Activated T-cell treated with anti-CD3 and anti-CD28 coated beads, Interleukin-2, amount 50 U/mL, for 4 hours (primary cell): ENCODE data around the gene C21orf91. TPM values are rescaled to one million over a fixed set of nuclear protein-coding genes. Genes with fewer than 3 reads are reported as not detected.
"Not testable (repeated sequence)": the region's sequence is repeated elsewhere in the genome, so short reads cannot be mapped to it uniquely, and the experiment has no call there.

Experiments
- ATAC-seq, 2 donors: fragments of 200-7000 bp; cut with Tn5 transposase; one replicate each; pipeline ENCODE4 v1.10.0; 2021
- DNase-seq: peaks from one replicate; pipeline ENCODE4 v3.0.0-alpha.2; 2020
- H3K27me3 Mint-ChIP-seq: one replicate; pipeline ENCODE4 v1.8.0; 2021; ENCODE audit warnings: low read depth, mixed read lengths
- H3K36me3 Mint-ChIP-seq: one replicate; pipeline ENCODE4 v1.8.0; 2022; ENCODE audit warnings: mixed read lengths; ENCODE audit not compliant: insufficient read depth
- H3K4me1 Mint-ChIP-seq: one replicate; pipeline ENCODE4 v1.8.0; 2021; ENCODE audit warnings: low read depth, mixed read lengths
- H3K4me3 Mint-ChIP-seq: one replicate; pipeline ENCODE4 v1.8.0; 2021; ENCODE audit warnings: mild to moderate bottlenecking, moderate library complexity, mixed read lengths
- H3K9me3 Mint-ChIP-seq: one replicate; pipeline ENCODE4 v1.8.0; 2021; ENCODE audit warnings: mixed read lengths
- total RNA-seq, 3 donors: library from RNA; stranded (reverse); gene quantifications; one replicate each; pipeline ENCODE4 v1.2.1, GENCODE V29; 2021

Gene C21orf91
- total RNA-seq, 3 donors from 2014 or later: 32.6 to 38.7 (median 34.7) TPM

DNA sequence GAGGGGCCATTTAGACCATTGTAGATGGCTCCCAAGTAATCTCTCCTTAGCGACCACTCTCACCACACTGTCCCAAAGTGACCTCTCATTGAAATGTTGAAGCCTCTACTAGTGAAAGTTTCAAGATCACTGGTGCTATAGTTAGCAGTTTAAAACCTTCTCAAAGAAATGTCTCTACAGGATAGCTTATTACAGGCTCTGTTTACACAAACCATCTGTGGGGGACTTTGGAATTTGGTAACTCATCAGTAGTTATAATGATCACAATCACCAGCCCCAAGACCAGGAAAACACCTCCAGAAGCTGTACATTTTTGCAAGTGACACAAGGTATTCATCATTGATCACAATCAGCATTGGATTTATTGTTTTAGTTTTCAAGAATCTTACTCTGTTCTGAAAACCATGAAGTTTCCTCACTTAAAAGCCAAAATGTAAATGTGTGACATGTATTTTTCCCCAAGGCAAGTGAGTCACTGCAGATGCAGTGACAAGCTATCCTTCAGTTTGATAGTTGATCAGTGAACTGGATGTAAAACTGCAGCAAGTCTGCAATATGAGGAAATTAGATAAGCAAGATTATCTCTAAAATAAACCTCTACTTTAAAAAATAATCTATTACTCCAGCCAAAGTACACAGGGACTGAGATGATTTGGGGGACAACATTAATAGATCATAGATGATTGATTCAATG is 41.9 kb downstream of the C21orf91 start:
- peak; percentile 53 to 68 for ATAC-seq
- peaks cover 15% of the 10 kb centered on the region for H3K9me3 Mint-ChIP-seq

DNA sequence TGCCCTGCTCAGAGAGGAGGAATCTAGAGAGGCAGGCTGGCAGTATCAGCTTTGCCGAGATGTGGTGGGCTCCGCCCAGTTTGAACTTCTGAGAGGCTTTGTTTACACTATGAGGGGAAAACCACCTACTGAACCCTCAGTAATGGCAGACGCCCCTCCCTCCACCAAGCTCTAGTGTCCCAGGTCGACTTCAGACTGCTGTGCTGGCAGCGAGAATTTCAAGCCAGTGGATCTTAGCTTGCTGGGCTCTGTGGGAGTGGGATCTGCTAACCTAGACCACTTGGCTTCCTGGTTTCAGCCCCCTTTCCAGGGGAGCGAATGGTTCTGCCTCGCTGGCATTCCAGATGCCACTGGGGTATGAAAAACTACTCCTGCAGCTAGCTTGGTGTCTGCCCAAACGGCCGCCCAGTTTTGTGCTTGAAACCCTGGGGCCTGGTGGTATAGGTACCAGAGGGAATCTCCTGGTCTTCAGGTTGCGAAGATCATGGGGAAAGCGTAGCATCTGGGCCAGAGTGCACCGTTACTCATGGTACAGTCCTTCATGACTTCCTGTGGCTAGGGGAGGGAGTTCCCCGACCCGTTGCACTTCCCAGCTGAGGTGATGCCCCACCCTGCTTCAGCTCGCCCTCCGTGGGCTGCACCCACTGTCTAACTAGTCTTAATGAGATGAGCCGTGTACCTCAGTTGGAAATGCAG is 43.6 kb downstream of the C21orf91 start:
- Mint-ChIP-seq H3K4me3 (peak overlapping the region; percentile 30), H3K4me1 (peaks cover 47% of the 10 kb centered on the region), H3K9me3 (peaks cover 23% of the 10 kb centered on the region)

More for the DNA sequence above, 41.9 kb downstream of the C21orf91 start:
- DNase-seq: no peak
- peaks cover 3% of the 10 kb centered on the region for H3K36me3 Mint-ChIP-seq
- H3K4me3 Mint-ChIP-seq: no peak overlapping the region
- peaks cover 63% of the 10 kb centered on the region for H3K4me1 Mint-ChIP-seq
- no peaks in the 10 kb centered on the region for H3K27me3 Mint-ChIP-seq

GRCh38 chr21:17775021-17775420 is 44.1 kb downstream of the C21orf91 start:
- H3K4me1 Mint-ChIP-seq: peaks cover 41% of the 10 kb centered on the region
- H3K4me3 Mint-ChIP-seq, H3K36me3 Mint-ChIP-seq, DNase-seq, H3K27me3 Mint-ChIP-seq, ATAC-seq: not testable (repeated sequence)
- peaks cover 23% of the 10 kb centered on the region for H3K9me3 Mint-ChIP-seq

More for the DNA sequence above, 43.6 kb downstream of the C21orf91 start:
- H3K36me3 Mint-ChIP-seq: no peaks in the 10 kb centered on the region
- peak; percentile 58 to 77 for ATAC-seq
- no peaks in the 10 kb centered on the region for H3K27me3 Mint-ChIP-seq
- DNase-seq: peak; percentile 53

- ATAC-seq (no peak), DNase-seq (no peak)
- no peaks in the 10 kb centered on the region for H3K27me3 Mint-ChIP-seq
- no peaks in the 10 kb centered on the region for H3K4me1 Mint-ChIP-seq
- H3K36me3 Mint-ChIP-seq: no peaks in the 10 kb centered on the region
- H3K9me3 Mint-ChIP-seq: peaks cover 22% of the 10 kb centered on the region
- no peak overlapping the region for H3K4me3 Mint-ChIP-seq
These were observed 49.7 kb downstream of the C21orf91 start for GRCh38 chr21:17769447-17769845.

DNA sequence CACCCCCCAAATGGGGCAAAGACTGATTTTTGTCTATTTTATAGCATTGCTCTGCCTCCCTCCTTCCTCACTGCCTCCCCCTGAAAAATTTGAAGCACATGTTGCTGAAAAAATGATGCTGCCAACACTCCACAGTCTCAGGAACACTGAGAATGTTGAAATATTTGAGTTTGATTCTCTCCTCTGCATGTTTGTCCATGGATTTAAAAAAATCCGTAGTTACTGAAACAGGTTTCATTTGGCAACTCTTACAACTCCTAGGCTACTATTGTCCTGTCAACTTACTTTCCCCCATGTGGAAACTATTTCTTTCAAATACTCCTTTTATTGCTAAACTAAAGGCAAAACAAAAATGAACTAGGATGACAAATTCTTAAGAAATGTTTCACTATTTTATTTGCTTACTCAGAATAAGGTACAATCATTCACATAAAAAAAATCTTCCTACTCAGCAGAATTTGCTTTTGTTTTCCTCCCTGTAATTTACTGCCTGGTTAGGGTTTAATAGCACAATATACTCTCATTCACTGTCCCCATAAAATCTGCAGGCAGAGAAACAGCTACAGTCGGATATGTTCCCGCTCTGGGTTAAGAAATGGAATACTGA is 50.2 kb downstream of the C21orf91 start:
- Mint-ChIP-seq H3K27me3 (no peaks in the 10 kb centered on the region), H3K4me3 (no peak overlapping the region), H3K9me3 (peaks cover 17% of the 10 kb centered on the region), H3K36me3 (no peaks in the 10 kb centered on the region), H3K4me1 (no peaks in the 10 kb centered on the region)
- no peak for DNase-seq
- ATAC-seq: no peak

DNA sequence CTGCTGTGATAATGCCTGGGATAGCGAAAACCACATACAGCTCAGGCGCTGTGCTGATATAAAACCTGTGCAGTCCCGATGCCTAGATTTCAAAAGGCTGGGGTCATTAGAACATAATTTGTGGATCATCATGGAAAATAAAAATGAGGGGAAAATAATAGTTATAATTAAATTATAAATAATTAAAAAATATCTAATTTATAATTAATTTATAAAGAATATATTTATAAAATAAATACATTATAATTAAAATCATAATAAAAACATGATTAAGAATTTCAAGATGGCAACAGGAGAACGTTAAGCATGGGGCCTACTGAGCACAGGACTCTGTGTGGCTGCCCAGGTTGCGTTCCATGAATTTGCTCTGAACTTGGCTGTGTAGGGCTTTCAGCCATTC is 53.9 kb downstream of the C21orf91 start:
- Mint-ChIP-seq H3K4me1 (no peaks in the 10 kb centered on the region), H3K9me3 (no peaks in the 10 kb centered on the region), H3K36me3 (no peaks in the 10 kb centered on the region), H3K4me3 (no peak overlapping the region), H3K27me3 (no peaks in the 10 kb centered on the region)
- DNase-seq (no peak), ATAC-seq (no peak)

DNA sequence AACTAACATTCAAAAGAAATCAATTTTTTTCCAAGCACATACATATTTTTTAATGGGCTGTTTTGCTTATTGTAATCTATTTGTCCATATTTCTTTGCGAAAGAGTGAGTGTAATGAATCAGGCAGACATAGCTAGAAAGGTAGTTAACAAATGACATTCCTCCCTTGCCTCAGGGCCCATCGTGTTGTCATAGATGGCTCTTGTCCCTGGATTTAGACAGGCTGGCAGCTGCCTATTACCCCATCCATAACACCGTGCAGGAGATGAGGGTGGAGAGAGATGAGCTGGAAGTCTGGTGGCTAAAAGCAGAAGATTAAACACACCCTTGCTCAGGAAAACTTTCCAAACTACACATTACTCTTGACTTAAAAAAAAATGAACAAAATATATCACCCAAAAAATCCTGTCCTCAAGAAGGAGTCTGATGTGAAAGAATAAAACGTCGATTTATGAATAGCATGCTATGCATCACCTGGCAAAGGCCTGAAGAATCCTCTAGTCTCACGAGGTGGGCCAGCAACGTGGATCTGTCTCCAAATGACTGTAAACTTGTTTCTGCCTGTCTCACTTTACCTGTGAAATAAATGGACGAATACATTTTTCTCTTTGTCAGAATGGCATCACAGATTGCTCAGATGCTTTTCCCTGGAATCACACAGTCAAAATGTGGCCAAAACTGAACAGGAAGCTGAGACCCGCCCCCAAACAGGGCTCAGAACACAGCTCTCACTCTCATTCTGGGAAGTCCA is 55.7 kb downstream of the C21orf91 start:
- Mint-ChIP-seq H3K27me3 (no peaks in the 10 kb centered on the region), H3K9me3 (no peaks in the 10 kb centered on the region), H3K36me3 (no peaks in the 10 kb centered on the region), H3K4me3 (no peak overlapping the region), H3K4me1 (no peaks in the 10 kb centered on the region)
- ATAC-seq: no peak
- no peak for DNase-seq

DNA sequence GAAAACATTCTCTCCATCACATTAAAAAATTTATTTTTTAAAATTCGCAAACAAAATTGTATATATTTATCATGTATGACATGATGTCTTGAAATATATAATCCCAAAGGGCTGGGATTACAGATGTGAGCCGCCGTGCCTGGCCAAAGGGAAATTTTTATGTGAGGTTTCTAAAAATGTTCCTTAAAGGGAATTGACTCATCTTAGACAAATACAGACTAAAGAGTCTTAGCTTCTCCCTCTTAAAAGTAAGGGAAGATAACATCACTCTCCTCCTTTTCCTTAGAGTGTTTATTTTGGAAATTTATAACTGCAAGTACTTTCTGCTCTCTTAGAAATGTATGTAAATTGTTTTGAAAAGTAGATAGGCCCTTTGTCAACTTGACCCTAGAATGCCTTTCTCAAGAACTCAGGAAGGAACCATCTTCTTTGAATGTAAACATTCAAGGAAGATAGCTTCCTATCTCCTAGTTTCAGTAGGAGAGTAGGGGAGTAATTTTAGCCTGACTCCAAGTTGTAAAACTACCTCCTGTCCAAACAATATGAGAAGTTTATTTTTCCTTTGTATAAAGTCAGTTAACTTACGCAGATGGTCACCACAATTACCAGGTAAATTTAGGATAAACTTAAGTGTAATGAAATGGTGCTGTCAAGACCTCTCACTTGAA is 59.5 kb downstream of the C21orf91 start:
- Mint-ChIP-seq H3K36me3 (no peaks in the 10 kb centered on the region), H3K4me3 (no peak overlapping the region), H3K4me1 (no peaks in the 10 kb centered on the region), H3K9me3 (no peaks in the 10 kb centered on the region), H3K27me3 (no peaks in the 10 kb centered on the region)
- ATAC-seq: no peak
- DNase-seq: no peak

DNA sequence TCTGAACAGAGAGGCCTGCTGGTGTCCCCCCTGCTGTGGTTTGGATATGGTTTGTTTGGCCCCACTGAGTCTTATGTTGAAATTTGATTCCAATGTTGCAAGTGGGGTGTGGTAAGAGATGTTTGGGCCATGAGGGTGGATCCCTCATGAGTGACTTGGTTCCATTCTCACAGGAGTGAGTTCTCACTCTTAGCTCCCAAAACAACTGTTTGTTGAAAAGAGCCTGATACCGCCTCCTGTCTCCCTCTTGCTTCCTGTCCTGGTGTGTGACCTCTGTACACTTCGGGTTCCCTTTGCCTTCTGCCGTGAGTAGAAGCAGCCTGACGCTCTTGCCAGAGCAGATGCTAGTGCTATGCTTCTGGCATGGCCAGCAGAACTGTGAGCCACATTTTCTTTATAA is 60.5 kb downstream of the C21orf91 start:
- DNase-seq: no peak
- Mint-ChIP-seq H3K9me3 (no peaks in the 10 kb centered on the region), H3K4me3 (no peak overlapping the region), H3K36me3 (no peaks in the 10 kb centered on the region), H3K4me1 (no peaks in the 10 kb centered on the region), H3K27me3 (no peaks in the 10 kb centered on the region)
- no peak for ATAC-seq

- no peaks in the 10 kb centered on the region for H3K27me3 Mint-ChIP-seq
- no peak overlapping the region for H3K4me3 Mint-ChIP-seq
- H3K9me3 Mint-ChIP-seq: no peaks in the 10 kb centered on the region
- DNase-seq (no peak), ATAC-seq (no peak)
- H3K36me3 Mint-ChIP-seq: no peaks in the 10 kb centered on the region
- no peaks in the 10 kb centered on the region for H3K4me1 Mint-ChIP-seq
These were observed 61.5 kb downstream of the C21orf91 start for GRCh38 chr21:17757671-17758070.

- H3K36me3 Mint-ChIP-seq: no peaks in the 10 kb centered on the region
- DNase-seq (no peak), ATAC-seq (no peak)
- peaks cover 4% of the 10 kb centered on the region for H3K9me3 Mint-ChIP-seq
- H3K4me3 Mint-ChIP-seq: no peak overlapping the region
- H3K27me3 Mint-ChIP-seq: no peaks in the 10 kb centered on the region
- H3K4me1 Mint-ChIP-seq: no peaks in the 10 kb centered on the region
These were observed 65.4 kb downstream of the C21orf91 start for GRCh38 chr21:17753736-17754135.

DNA sequence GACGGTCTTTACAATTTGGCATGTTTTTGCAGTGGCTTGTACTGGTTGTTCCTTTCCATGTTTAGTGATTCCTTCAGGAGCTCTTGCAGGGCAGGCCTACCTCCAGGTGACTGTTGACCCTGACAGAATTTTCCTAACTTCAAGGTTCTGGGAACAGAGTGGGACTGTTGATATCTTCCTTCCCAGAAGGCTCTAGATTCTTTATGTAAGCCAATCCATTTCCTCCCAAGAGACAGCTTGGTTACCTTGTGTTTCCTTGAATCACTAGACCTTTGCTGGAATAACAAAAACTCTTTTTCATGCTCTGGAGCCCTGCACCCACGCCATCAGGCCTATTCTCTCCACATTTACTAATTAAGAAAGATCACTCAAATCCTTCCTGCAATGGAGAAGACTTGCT is 67.0 kb downstream of the C21orf91 start:
- ATAC-seq (no peak), DNase-seq (no peak)
- H3K9me3 Mint-ChIP-seq: peaks cover 4% of the 10 kb centered on the region
- no peak overlapping the region for H3K4me3 Mint-ChIP-seq
- no peaks in the 10 kb centered on the region for H3K4me1 Mint-ChIP-seq
- no peaks in the 10 kb centered on the region for H3K36me3 Mint-ChIP-seq
- H3K27me3 Mint-ChIP-seq: no peaks in the 10 kb centered on the region

DNA sequence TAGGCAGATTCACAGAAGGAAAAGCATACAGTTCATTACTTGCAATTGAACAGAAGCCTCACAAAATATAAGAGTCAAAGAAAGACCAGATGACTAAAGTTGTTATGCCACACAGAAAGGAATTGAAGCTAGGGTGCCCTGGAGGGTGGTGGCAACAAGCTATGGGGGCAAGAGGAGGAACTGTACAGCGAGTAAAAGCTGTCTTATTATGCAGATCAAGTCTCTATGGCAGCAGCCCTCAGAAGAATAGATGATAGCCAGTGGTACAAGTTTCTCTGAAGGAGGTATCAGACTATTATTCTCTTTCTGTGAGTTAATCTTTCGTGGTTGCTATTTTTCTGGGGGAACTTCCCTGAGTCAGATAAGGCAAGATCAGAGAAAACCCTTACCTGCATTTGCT is 72.2 kb downstream of the C21orf91 start:
- Mint-ChIP-seq H3K4me3 (no peak overlapping the region), H3K4me1 (peaks cover 4% of the 10 kb centered on the region), H3K36me3 (peaks cover 2% of the 10 kb centered on the region), H3K9me3 (peaks cover 4% of the 10 kb centered on the region), H3K27me3 (no peaks in the 10 kb centered on the region)
- DNase-seq (no peak), ATAC-seq (peak; percentile 43 to 53)

DNA sequence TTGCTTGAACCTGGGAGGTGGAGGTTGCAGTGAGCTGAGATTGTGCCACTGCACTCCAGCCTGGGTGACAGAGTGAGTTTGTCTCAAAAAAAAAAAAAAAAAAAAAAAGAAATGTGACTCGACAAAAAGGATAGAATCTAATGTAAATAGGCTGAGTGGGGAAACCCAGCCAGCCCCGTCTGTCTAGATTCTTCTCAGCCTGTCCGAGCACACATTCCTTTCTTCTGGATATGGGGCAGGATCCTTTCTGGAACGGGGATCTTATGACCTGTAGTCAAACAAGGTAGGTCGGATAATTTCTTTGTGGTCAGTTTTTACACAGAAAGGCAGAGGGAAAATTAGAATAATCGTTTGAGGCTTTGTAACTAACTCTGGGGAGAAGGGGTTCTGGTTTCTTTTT is 74.1 kb downstream of the C21orf91 start:
- H3K27me3 Mint-ChIP-seq: no peaks in the 10 kb centered on the region
- peaks cover 8% of the 10 kb centered on the region for H3K4me1 Mint-ChIP-seq
- ATAC-seq: no peak
- no peak for DNase-seq
- H3K9me3 Mint-ChIP-seq: peaks cover 4% of the 10 kb centered on the region
- peaks cover 2% of the 10 kb centered on the region for H3K36me3 Mint-ChIP-seq
- H3K4me3 Mint-ChIP-seq: no peak overlapping the region
